ENCODE data around the gene ADD3. TPM values are rescaled to one million over a fixed set of nuclear protein-coding genes. Genes with fewer than 3 reads are reported as not detected.

ADD3 gene
- total and polyA plus RNA-seq, 2 of the 13 experiments (the other 11 are each of a cell fraction or from before 2014, with no cell fraction given) = 44.7 to 57.5 TPM

DNA sequence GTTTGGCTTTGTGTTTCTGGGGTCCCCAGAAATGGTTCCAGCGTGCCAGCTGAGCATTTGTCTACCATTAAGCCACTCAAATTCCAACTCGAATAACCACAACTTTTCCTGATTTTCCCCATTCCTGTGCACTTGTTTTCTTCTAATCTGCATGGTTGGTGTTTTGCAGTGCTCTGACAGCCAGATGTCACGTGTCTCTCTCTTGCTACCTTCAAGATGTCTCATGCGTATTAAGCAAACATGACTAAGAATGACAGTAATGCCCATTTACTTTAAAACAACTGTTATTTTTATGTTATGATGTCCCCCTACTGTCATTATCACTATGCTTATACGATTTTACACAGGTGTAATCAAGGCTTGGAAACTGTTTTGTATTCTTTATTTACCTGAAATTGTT is 164.4 kb downstream of the ADD3 start:
- ATAC-seq = no peak
- no peak for FAIRE-seq
- CTCF ChIA-PET (ENCODE audit: low intra/inter-chr PET ratio, low total read pairs) = no interaction called here
- H3K4me3 ChIP-seq (replicated peaks in 1 of 3; ENCODE audit: insufficient read depth in 1 of 3, low read depth in 2 of 3, low read length in 3 of 3) = no peak overlapping the region
- H3K9me3 ChIP-seq (ENCODE audit: low read length) = no peaks in the 10 kb centered on the region
- H3K9ac ChIP-seq (ENCODE audit: insufficient read depth, low read depth, low read length) = no peak overlapping the region
- peaks cover 0 to 22% of the 10 kb centered on the region in 2 experiments; a peak in 2 of 5 replicates for H3K27me3 ChIP-seq (ENCODE audit: control insufficient read depth in 1 of 2, insufficient read depth in 2 of 2, low read length in 2 of 2)
- BruUV-seq (replicated peaks) = no TSS peak
- peaks cover 31% of the 10 kb centered on the region for H3K4me1 ChIP-seq (ENCODE audit: insufficient read depth, low read length)
- no peaks in the 10 kb centered on the region for H3K79me2 ChIP-seq (ENCODE audit: insufficient read depth, low read length)
- H3K27ac ChIP-seq (ENCODE audit: extremely low read length, insufficient read depth, low read length) = no peak overlapping the region
- in situ Hi-C loops (cut with HindIII; ENCODE audit: extremely low pct_ligation_motif_present, low pct_unique_long_range_greater_than_20kb) (no loop called here), intact Hi-C loops (cut with micrococcal nuclease; ENCODE audit: unreplicated experiment) (no loop called here)
- no peak overlapping the region for H2AFZ ChIP-seq (ENCODE audit: low read length)
- no peaks in the 10 kb centered on the region for H4K20me1 ChIP-seq (ENCODE audit: insufficient read depth, low read length)
- POLR2A ChIA-PET = no interaction called here
- no peak for DNase-seq (ENCODE audit: low spot score)
- TF ChIP-seq, protein P1, sequence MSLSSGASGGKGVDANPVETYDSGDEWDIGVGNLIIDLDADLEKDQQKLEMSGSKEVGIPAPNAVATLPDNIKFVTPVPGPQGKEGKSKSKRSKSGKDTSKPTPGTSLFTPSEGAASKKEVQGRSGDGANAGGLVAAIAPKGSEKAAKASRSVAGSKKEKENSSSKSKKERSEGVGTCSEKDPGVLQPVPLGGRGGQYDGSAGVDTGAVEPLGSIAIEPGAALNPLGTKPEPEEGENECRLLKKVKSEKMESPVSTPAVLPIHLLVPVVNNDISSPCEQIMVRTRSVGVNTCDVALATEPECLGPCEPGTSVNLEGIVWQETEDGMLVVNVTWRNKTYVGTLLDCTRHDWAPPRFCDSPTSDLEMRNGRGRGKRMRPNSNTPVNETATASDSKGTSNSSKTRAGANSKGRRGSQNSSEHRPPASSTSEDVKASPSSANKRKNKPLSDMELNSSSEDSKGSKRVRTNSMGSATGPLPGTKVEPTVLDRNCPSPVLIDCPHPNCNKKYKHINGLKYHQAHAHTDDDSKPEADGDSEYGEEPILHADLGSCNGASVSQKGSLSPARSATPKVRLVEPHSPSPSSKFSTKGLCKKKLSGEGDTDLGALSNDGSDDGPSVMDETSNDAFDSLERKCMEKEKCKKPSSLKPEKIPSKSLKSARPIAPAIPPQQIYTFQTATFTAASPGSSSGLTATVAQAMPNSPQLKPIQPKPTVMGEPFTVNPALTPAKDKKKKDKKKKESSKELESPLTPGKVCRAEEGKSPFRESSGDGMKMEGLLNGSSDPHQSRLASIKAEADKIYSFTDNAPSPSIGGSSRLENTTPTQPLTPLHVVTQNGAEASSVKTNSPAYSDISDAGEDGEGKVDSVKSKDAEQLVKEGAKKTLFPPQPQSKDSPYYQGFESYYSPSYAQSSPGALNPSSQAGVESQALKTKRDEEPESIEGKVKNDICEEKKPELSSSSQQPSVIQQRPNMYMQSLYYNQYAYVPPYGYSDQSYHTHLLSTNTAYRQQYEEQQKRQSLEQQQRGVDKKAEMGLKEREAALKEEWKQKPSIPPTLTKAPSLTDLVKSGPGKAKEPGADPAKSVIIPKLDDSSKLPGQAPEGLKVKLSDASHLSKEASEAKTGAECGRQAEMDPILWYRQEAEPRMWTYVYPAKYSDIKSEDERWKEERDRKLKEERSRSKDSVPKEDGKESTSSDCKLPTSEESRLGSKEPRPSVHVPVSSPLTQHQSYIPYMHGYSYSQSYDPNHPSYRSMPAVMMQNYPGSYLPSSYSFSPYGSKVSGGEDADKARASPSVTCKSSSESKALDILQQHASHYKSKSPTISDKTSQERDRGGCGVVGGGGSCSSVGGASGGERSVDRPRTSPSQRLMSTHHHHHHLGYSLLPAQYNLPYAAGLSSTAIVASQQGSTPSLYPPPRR (CRISPR knock-in tag; IDR thresholded peaks at IDR 0.05; ENCODE audit: borderline replicate concordance) = no peak
- TF ChIP-seq ZNF264 (CRISPR knock-in tag; IDR thresholded peaks at IDR 0.05) (no peak), ZNF746 (CRISPR knock-in tag; IDR thresholded peaks at IDR 0.05) (no peak), HNRNPLL (IDR thresholded peaks at IDR 0.05; ENCODE audit: low read depth, low read length, poor library complexity, severe bottlenecking) (no peak), TEAD3 (CRISPR knock-in tag; optimal IDR thresholded peaks at IDR 0.05; ENCODE audit: borderline replicate concordance) (no peak), ZNF766 (CRISPR knock-in tag; IDR thresholded peaks at IDR 0.05; ENCODE audit: borderline replicate concordance) (no peak), SMAD9 (CRISPR knock-in tag; IDR thresholded peaks at IDR 0.05) (no peak), POLR2A (IDR thresholded peaks at IDR 0.05; ENCODE audit: insufficient read depth in 1 of 2, low read depth in 2 of 2, low read length in 2 of 2) (no peak)
- TF ChIP-seq, protein P2, sequence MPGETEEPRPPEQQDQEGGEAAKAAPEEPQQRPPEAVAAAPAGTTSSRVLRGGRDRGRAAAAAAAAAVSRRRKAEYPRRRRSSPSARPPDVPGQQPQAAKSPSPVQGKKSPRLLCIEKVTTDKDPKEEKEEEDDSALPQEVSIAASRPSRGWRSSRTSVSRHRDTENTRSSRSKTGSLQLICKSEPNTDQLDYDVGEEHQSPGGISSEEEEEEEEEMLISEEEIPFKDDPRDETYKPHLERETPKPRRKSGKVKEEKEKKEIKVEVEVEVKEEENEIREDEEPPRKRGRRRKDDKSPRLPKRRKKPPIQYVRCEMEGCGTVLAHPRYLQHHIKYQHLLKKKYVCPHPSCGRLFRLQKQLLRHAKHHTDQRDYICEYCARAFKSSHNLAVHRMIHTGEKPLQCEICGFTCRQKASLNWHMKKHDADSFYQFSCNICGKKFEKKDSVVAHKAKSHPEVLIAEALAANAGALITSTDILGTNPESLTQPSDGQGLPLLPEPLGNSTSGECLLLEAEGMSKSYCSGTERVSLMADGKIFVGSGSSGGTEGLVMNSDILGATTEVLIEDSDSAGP (CRISPR knock-in tag; IDR thresholded peaks at IDR 0.05; ENCODE audit: borderline replicate concordance) = no peak
- 17% methylated on average over 5 of the region's 5 CpGs for WGBS (ENCODE audit: low lambda C conversion rate)
- no peak overlapping the region for H3K4me2 ChIP-seq (ENCODE audit: low read depth, low read length)
- H3K36me3 ChIP-seq (replicated peaks in 1 of 2; ENCODE audit: control insufficient read depth in 1 of 2, insufficient read depth in 2 of 2, low read length in 2 of 2) = no peaks in the 10 kb centered on the region

All from HepG2 (cell line).